Measurements from ENCODE around the gene CASQ1. TPM values are rescaled to one million over a fixed set of nuclear protein-coding genes. Genes with fewer than 3 reads are reported as not detected.

Gene CASQ1
- total RNA-seq, 6 experiments from 2014 or later: 0.14 to 0.35 (median 0.19) TPM; not detected in 3

DNA sequence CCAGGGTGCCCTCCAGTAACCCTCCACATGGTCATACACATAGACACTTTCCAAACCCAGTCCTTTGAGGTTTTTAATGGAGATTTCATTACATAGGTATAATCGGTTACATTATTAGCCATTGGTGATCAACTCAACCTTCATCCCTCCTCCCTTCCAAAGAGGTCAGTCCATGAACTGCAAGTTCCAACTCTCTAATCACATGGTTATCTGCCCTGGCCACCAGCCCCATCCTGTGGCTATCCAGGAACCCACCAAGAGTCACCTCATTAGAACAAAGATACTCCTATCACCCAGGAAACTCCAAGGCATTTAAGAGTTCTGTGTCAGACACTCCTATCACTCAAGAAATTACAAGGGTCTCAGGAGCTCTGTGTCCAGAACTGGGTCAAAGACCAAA is 26.8 kb upstream of the CASQ1 start:
- TF ChIP-seq, protein P1, sequence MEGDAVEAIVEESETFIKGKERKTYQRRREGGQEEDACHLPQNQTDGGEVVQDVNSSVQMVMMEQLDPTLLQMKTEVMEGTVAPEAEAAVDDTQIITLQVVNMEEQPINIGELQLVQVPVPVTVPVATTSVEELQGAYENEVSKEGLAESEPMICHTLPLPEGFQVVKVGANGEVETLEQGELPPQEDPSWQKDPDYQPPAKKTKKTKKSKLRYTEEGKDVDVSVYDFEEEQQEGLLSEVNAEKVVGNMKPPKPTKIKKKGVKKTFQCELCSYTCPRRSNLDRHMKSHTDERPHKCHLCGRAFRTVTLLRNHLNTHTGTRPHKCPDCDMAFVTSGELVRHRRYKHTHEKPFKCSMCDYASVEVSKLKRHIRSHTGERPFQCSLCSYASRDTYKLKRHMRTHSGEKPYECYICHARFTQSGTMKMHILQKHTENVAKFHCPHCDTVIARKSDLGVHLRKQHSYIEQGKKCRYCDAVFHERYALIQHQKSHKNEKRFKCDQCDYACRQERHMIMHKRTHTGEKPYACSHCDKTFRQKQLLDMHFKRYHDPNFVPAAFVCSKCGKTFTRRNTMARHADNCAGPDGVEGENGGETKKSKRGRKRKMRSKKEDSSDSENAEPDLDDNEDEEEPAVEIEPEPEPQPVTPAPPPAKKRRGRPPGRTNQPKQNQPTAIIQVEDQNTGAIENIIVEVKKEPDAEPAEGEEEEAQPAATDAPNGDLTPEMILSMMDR (IDR thresholded peaks at IDR 0.05): no peak
- no peak overlapping the region for H3K4me3 Mint-ChIP-seq

DNA sequence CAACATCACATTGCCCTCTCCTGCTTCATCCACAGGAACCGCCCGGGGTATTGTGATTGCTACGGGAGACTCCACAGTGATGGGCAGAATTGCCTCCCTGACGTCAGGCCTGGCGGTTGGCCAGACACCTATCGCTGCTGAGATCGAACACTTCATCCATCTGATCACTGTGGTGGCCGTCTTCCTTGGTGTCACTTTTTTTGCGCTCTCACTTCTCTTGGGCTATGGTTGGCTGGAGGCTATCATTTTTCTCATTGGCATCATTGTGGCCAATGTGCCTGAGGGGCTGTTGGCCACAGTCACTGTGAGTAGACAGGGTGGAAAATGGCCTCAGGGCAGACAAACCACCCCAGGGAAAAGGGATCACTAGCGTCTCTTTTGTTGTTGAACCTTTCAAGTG is 26.3 kb upstream of the CASQ1 start:
- no peak overlapping the region for H3K27ac Mint-ChIP-seq
- H3K9me3 Mint-ChIP-seq: no peaks in the 10 kb centered on the region
- no peak for DNase-seq
- H3K27me3 Mint-ChIP-seq (ENCODE audit: insufficient read depth): peaks cover 23% of the 10 kb centered on the region
- H3K4me3 Mint-ChIP-seq: no peak overlapping the region
- H3K36me3 Mint-ChIP-seq (ENCODE audit: low read depth): no peaks in the 10 kb centered on the region
- TF ChIP-seq, protein P1 (IDR thresholded peaks at IDR 0.05): no peak
- peaks cover 4% of the 10 kb centered on the region; the same call in 1 of the 2 replicates for H3K4me1 Mint-ChIP-seq (ENCODE audit: low read depth)

More for the DNA sequence above, 26.8 kb upstream of the CASQ1 start:
- Mint-ChIP-seq H3K27me3 (ENCODE audit: insufficient read depth) (peaks cover 23% of the 10 kb centered on the region), H3K27ac (no peak overlapping the region), H3K9me3 (no peaks in the 10 kb centered on the region), H3K36me3 (ENCODE audit: low read depth) (no peaks in the 10 kb centered on the region), H3K4me1 (ENCODE audit: low read depth) (no peaks in the 10 kb centered on the region)
- no peak for DNase-seq

DNA sequence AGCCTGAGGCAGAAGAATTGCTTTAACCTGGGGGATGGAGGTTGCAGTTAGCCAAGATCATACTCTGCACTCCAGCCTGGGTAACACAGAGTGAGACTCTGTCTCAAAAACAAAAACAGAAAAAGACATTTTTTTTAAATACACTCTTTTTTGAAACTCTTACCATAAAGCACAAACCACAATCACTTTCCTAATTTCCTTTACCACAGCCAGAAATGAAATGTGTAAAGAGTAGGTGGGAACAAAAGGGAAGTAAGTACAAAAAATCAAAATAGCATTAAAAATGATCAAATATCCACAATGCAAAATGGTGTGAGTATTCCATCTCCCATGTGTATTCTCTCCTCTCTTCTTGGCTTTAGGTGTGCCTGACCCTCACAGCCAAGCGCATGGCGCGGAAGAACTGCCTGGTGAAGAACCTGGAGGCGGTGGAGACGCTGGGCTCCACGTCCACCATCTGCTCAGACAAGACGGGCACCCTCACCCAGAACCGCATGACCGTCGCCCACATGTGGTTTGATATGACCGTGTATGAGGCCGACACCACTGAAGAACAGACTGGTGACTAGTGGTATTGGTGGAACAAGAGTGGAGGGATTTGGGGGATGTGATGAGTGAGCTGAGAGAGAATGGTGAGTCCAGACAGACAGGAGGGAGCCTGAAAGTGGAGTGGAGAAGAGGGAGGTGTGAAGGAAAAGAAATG is 24.1 kb upstream of the CASQ1 start:
- no peak overlapping the region for H3K27ac Mint-ChIP-seq
- H3K27me3 Mint-ChIP-seq (ENCODE audit: insufficient read depth): peaks cover 27% of the 10 kb centered on the region
- peaks cover 14% of the 10 kb centered on the region for H3K4me1 Mint-ChIP-seq (ENCODE audit: low read depth)
- TF ChIP-seq, protein P1 (IDR thresholded peaks at IDR 0.05): no peak
- no peak for DNase-seq
- no peaks in the 10 kb centered on the region for H3K9me3 Mint-ChIP-seq
- no peaks in the 10 kb centered on the region for H3K36me3 Mint-ChIP-seq (ENCODE audit: low read depth)
- no peak overlapping the region for H3K4me3 Mint-ChIP-seq

DNA sequence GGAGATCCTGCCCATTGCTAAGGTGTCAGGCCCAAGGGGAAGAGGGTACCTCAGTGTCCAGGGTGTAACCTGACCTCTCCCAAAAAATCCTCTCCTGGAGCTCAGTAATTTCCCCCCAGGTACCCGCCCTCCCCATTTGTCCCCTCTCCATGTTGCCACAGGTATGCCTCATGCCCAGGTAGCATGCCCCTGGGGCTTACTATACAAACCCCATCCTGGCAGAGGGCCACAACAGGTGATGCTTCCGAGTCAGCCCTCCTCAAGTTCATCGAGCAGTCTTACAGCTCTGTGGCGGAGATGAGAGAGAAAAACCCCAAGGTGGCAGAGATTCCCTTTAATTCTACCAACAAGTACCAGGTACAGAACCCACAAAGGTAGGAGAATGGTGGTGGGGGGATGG is 23.3 kb upstream of the CASQ1 start:
- H3K9me3 Mint-ChIP-seq: no peaks in the 10 kb centered on the region
- peaks cover 31% of the 10 kb centered on the region for H3K27me3 Mint-ChIP-seq (ENCODE audit: insufficient read depth)
- TF ChIP-seq, protein P1 (IDR thresholded peaks at IDR 0.05): no peak
- H3K4me1 Mint-ChIP-seq (ENCODE audit: low read depth): peaks cover 22% of the 10 kb centered on the region
- no peak overlapping the region for H3K27ac Mint-ChIP-seq
- no peaks in the 10 kb centered on the region for H3K36me3 Mint-ChIP-seq (ENCODE audit: low read depth)
- no peak for DNase-seq
- H3K4me3 Mint-ChIP-seq: no peak overlapping the region

DNA sequence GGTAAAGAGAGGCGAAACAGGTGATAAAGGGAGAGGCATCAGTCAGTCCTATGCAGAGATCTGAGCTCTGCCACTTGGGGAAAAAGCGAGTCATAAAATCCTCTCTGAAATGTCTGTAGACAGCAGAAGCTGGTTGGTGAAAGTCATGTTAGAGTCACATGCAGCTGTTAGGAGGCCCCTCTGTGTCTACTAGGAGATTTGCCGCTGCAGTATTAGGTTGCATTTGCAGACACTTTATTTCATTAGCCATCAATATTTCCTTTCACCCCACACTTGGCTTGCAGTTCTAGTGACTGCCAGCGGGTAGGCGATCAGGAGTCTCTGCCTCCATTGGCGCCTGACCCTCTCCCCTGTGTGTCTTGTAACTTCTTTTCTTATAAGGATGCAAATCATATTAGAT is 22.8 kb upstream of the CASQ1 start:
- DNase-seq: no peak
- no peaks in the 10 kb centered on the region for H3K9me3 Mint-ChIP-seq
- H3K4me1 Mint-ChIP-seq (ENCODE audit: low read depth): peaks cover 22% of the 10 kb centered on the region
- TF ChIP-seq, protein P1 (IDR thresholded peaks at IDR 0.05): peak; percentile 29
- peaks cover 33% of the 10 kb centered on the region for H3K27me3 Mint-ChIP-seq (ENCODE audit: insufficient read depth)
- H3K27ac Mint-ChIP-seq: no peak overlapping the region
- H3K36me3 Mint-ChIP-seq (ENCODE audit: low read depth): no peaks in the 10 kb centered on the region
- H3K4me3 Mint-ChIP-seq: no peak overlapping the region
